ENCODE measurements around the gene KHDC4. TPM values are rescaled to one million over a fixed set of nuclear protein-coding genes. Genes with fewer than 3 reads are reported as not detected.

The KHDC4 gene
- total and polyA plus RNA-seq, 2 of the 13 experiments (the other 11 are each of a cell fraction or from before 2014, with no cell fraction given): 33.5 to 92.0 TPM

GRCh38 chr1:155973723-155974122 lies 39.5 kb upstream of the KHDC4 start (continued):
- TF ChIP-seq ZNF503 (CRISPR knock-in tag; IDR thresholded peaks at IDR 0.05): no peak
- TF ChIP-seq ZBTB21 (CRISPR knock-in tag; IDR thresholded peaks at IDR 0.05): no peak
- no peak for TF ChIP-seq PBX2 (CRISPR knock-in tag; IDR thresholded peaks at IDR 0.05)

- Histone ChIP-seq H3K27me3 (ENCODE audit: control insufficient read depth in 1 of 2, insufficient read depth in 2 of 2, low read length in 2 of 2) (no peaks in the 10 kb centered on the region), H4K20me1 (ENCODE audit: insufficient read depth, low read length) (0 out of 2 replicates have a peak, but pooled peaks cover 2% of the 10 kb centered on the region), H2AFZ (ENCODE audit: low read length) (no peak overlapping the region), H3K9ac (ENCODE audit: insufficient read depth, low read depth, low read length) (no peak overlapping the region), H3K4me3 (replicated peaks in 1 of 3; ENCODE audit: insufficient read depth in 1 of 3, low read depth in 2 of 3, low read length in 3 of 3) (no peak overlapping the region; a peak in 1 of 6 replicates), H3K27ac (ENCODE audit: extremely low read length, insufficient read depth, low read length) (no peak overlapping the region), H3K4me2 (ENCODE audit: low read depth, low read length) (peak overlapping the region; percentile 33), H3K36me3 (replicated peaks in 1 of 2; ENCODE audit: control insufficient read depth in 1 of 2, insufficient read depth in 2 of 2, low read length in 2 of 2) (peaks cover 10 to 18% of the 10 kb centered on the region in 2 experiments; a peak in 4 of 5 replicates), H3K4me1 (ENCODE audit: insufficient read depth, low read length) (peaks cover 95% of the 10 kb centered on the region), H3K79me2 (ENCODE audit: insufficient read depth, low read length) (peaks cover 65% of the 10 kb centered on the region), H3K9me3 (ENCODE audit: low read length) (no peaks in the 10 kb centered on the region)
- intact Hi-C loops (cut with micrococcal nuclease; ENCODE audit: unreplicated experiment): no loop called here
- ChIA-PET POLR2A (interaction anchor here (0.5 to 3.7 kb wide), 3 partner anchors 11 to 161 kb away, joined by 3 to 17 read pairs (median 17); no protein-coding TSS in a partner anchor), CTCF (ENCODE audit: low intra/inter-chr PET ratio, low total read pairs) (no interaction called here)
- in situ Hi-C loops (cut with HindIII; ENCODE audit: extremely low pct_ligation_motif_present, low pct_unique_long_range_greater_than_20kb): no loop called here
- DNase-seq (ENCODE audit: low spot score) (no peak), FAIRE-seq (peak; percentile 18), ATAC-seq (peak; percentile 22; the same call in 2 of the 3 replicates)
- no TSS peak for BruUV-seq (replicated peaks)
- 83% methylated on average over 6 of the region's 9 CpGs for WGBS (ENCODE audit: low lambda C conversion rate)
- TF ChIP-seq MXD4 (CRISPR knock-in tag; IDR thresholded peaks at IDR 0.05) (no peak), TIGD3 (CRISPR knock-in tag; IDR thresholded peaks at IDR 0.05; ENCODE audit: borderline replicate concordance) (no peak), HNF4G (IDR thresholded peaks at IDR 0.05; ENCODE audit: borderline replicate concordance, low read depth, low read length) (peak; percentile 28; the same call in 1 of the 2 replicates), HNF4G (CRISPR knock-in tag; IDR thresholded peaks at IDR 0.05; ENCODE audit: borderline replicate concordance, low read depth) (no peak), NR2C2 (CRISPR knock-in tag; IDR thresholded peaks at IDR 0.05; ENCODE audit: borderline replicate concordance) (peak; percentile 91), ZNF687 (CRISPR knock-in tag; IDR thresholded peaks at IDR 0.05) (peak; percentile 79), HNRNPL (IDR thresholded peaks at IDR 0.05; ENCODE audit: low read depth, low read length) (peak; percentile 93), SP5 (CRISPR knock-in tag; IDR thresholded peaks at IDR 0.05; ENCODE audit: borderline replicate concordance, low read depth) (no peak), HNRNPLL (IDR thresholded peaks at IDR 0.05; ENCODE audit: low read depth, low read length, poor library complexity, severe bottlenecking) (no peak)
These were observed 37.9 kb upstream of the KHDC4 start for GRCh38 chr1:155971910-155972809.
